ENCODE data around the gene DECR2. TPM values are rescaled to one million over a fixed set of nuclear protein-coding genes. Genes with fewer than 3 reads are reported as not detected.

The DECR2 gene
- total and polyA plus RNA-seq, 2 of the 13 experiments (the other 11 are each of a cell fraction or from before 2014, with no cell fraction given) = 36.3 to 44.6 TPM

DNA sequence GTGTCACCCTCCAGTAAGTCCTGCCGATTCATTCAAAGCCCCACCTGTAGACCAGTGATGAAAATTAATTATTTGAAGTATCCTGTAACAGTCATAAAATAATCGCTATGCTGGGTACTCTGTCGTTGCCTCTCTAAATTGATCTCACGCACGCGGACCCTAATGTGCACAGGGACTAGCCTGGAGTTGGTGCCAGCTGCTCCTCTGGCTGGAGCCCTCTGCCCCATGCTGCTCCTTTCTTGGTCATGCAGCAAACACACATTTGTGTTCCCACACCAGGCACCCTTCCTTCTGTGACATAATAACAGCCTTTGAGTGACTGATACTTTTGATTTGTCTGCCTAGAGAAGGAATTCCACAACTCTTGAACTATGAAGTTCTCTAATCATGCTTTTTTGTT lies 39.8 kb downstream of the DECR2 start:
- Histone ChIP-seq H3K4me1 (ENCODE audit: insufficient read depth, low read length) (no peaks in the 10 kb centered on the region), H3K27ac (ENCODE audit: extremely low read length, insufficient read depth, low read length) (no peak overlapping the region), H4K20me1 (ENCODE audit: insufficient read depth, low read length) (0 out of 2 replicates have a peak, but pooled peaks cover 5% of the 10 kb centered on the region), H3K79me2 (ENCODE audit: insufficient read depth, low read length) (peaks cover 52% of the 10 kb centered on the region), H3K4me3 (replicated peaks in 1 of 3; ENCODE audit: insufficient read depth in 1 of 3, low read depth in 2 of 3, low read length in 3 of 3) (no peak overlapping the region), H3K9ac (ENCODE audit: insufficient read depth, low read depth, low read length) (no peak overlapping the region), H3K9me3 (ENCODE audit: low read length) (no peaks in the 10 kb centered on the region), H2AFZ (ENCODE audit: low read length) (no peak overlapping the region), H3K36me3 (replicated peaks in 1 of 2; ENCODE audit: control insufficient read depth in 1 of 2, insufficient read depth in 2 of 2, low read length in 2 of 2) (peaks cover 2 to 29% of the 10 kb centered on the region in 2 experiments; a peak in 3 of 5 replicates), H3K4me2 (ENCODE audit: low read depth, low read length) (no peak overlapping the region), H3K27me3 (ENCODE audit: control insufficient read depth in 1 of 2, insufficient read depth in 2 of 2, low read length in 2 of 2) (no peaks in the 10 kb centered on the region)
- no peak for TF ChIP-seq ZNF644 (CRISPR knock-in tag; IDR thresholded peaks at IDR 0.05; ENCODE audit: low read depth)
- TF ChIP-seq ZNF546 (CRISPR knock-in tag; conservative IDR thresholded peaks at IDR 0.05) = no peak
- TF ChIP-seq IRX3 (CRISPR knock-in tag; IDR thresholded peaks at IDR 0.05; ENCODE audit: borderline replicate concordance, low read depth) = no peak
- TF ChIP-seq ATRX (CRISPR knock-in tag; IDR thresholded peaks at IDR 0.05; ENCODE audit: borderline replicate concordance) = no peak
- TF ChIP-seq, protein P1, sequence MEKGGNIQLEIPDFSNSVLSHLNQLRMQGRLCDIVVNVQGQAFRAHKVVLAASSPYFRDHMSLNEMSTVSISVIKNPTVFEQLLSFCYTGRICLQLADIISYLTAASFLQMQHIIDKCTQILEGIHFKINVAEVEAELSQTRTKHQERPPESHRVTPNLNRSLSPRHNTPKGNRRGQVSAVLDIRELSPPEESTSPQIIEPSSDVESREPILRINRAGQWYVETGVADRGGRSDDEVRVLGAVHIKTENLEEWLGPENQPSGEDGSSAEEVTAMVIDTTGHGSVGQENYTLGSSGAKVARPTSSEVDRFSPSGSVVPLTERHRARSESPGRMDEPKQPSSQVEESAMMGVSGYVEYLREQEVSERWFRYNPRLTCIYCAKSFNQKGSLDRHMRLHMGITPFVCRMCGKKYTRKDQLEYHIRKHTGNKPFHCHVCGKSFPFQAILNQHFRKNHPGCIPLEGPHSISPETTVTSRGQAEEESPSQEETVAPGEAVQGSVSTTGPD (CRISPR knock-in tag; IDR thresholded peaks at IDR 0.05) = no peak
- TF ChIP-seq ZNF776 (CRISPR knock-in tag; IDR thresholded peaks at IDR 0.05) = no peak
- TF ChIP-seq ZBTB3 (CRISPR knock-in tag; IDR thresholded peaks at IDR 0.05; ENCODE audit: borderline replicate concordance, low read depth) = no peak
- no peak for TF ChIP-seq ZMAT3 (CRISPR knock-in tag; conservative IDR thresholded peaks at IDR 0.05)
- TF ChIP-seq ATF7 (IDR thresholded peaks at IDR 0.05) = no peak
- no peak for TF ChIP-seq ATF7 (CRISPR knock-in tag; IDR thresholded peaks at IDR 0.05)
- TF ChIP-seq NCOR1 (IDR thresholded peaks at IDR 0.05; ENCODE audit: borderline replicate concordance, low read length) = no peak
- no peak for TF ChIP-seq GTF3A (CRISPR knock-in tag; conservative IDR thresholded peaks at IDR 0.05)
- ChIA-PET CTCF (ENCODE audit: low intra/inter-chr PET ratio, low total read pairs) (no interaction called here), POLR2A (no interaction called here)
- no peak for ATAC-seq
- WGBS (ENCODE audit: low lambda C conversion rate) = 99% methylated on average over 6 of the region's 6 CpGs
- in situ Hi-C loops (cut with HindIII; ENCODE audit: extremely low pct_ligation_motif_present, low pct_unique_long_range_greater_than_20kb) (no loop called here), intact Hi-C loops (cut with micrococcal nuclease; ENCODE audit: unreplicated experiment) (no loop called here)
- no peak for FAIRE-seq
- DNase-seq (ENCODE audit: low spot score) = no peak
- no TSS peak for BruUV-seq (replicated peaks)

Data from HepG2 (cell line).